ENCODE data around the gene PALM.
A peak's percentile ranks its signal among the peaks of the same experiment; 100 is the strongest.
"Not testable (repeated sequence)": the region's sequence is repeated elsewhere in the genome, so short reads cannot be mapped to it uniquely, and the experiment has no call there.

The PALM gene

GRCh38 chr19:729965-730668 lies 21.4 kb downstream of the PALM start:
- H3K27ac Mint-ChIP-seq, result no peak overlapping the region
- no peaks in the 10 kb centered on the region for H3K36me3 Mint-ChIP-seq
- H3K27me3 Mint-ChIP-seq, result no peaks in the 10 kb centered on the region
- H3K9me3 Mint-ChIP-seq (ENCODE audit: low read depth), result no peaks in the 10 kb centered on the region
- no peak overlapping the region for H3K4me3 Mint-ChIP-seq
- H3K4me1 Mint-ChIP-seq (ENCODE audit: low read depth), result peaks cover 5% of the 10 kb centered on the region

DNA sequence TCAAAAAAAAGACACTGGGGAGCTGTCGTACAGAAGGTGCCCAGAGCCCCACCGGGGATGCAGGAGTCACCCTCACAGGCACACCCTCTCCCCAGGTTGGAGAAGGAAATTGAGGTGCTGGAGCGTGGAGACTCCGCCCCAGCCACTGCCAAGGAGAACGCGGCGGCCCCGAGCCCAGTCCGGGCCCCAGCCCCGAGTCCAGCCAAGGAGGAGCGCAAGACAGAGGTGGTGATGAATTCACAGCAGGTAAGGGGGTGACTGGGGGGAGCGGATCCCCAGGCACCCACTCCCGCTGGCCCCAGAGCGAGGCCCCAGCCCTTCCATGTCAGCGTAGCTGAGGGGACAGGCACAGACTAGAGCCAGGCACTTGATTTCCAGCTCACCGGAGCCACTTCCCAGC lies 22.3 kb downstream of the PALM start:
- no peaks in the 10 kb centered on the region for H3K9me3 Mint-ChIP-seq (ENCODE audit: low read depth)
- peaks cover 5% of the 10 kb centered on the region for H3K4me1 Mint-ChIP-seq (ENCODE audit: low read depth)
- H3K36me3 Mint-ChIP-seq, result no peaks in the 10 kb centered on the region
- no peak overlapping the region for H3K27ac Mint-ChIP-seq
- H3K4me3 Mint-ChIP-seq, result no peak overlapping the region
- no peaks in the 10 kb centered on the region for H3K27me3 Mint-ChIP-seq

GRCh38 chr19:732148-733069 lies 23.7 kb downstream of the PALM start:
- Mint-ChIP-seq H3K27ac (no peak overlapping the region), H3K27me3 (no peaks in the 10 kb centered on the region), H3K4me1 (ENCODE audit: low read depth) (peaks cover 5% of the 10 kb centered on the region), H3K36me3 (no peaks in the 10 kb centered on the region), H3K4me3 (no peak overlapping the region), H3K9me3 (ENCODE audit: low read depth) (no peaks in the 10 kb centered on the region)

- Mint-ChIP-seq H3K4me3 (no peak overlapping the region), H3K27ac (no peak overlapping the region), H3K9me3 (ENCODE audit: low read depth) (no peaks in the 10 kb centered on the region), H3K27me3 (no peaks in the 10 kb centered on the region), H3K4me1 (ENCODE audit: low read depth) (peaks cover 5% of the 10 kb centered on the region), H3K36me3 (no peaks in the 10 kb centered on the region)
Measured at GRCh38 chr19:734716-735115, 26.0 kb downstream of the PALM start.

GRCh38 chr19:736125-736524 lies 27.4 kb downstream of the PALM start:
- Mint-ChIP-seq H3K9me3 (ENCODE audit: low read depth) (no peaks in the 10 kb centered on the region), H3K27me3 (no peaks in the 10 kb centered on the region), H3K36me3 (no peaks in the 10 kb centered on the region)

GRCh38 chr19:737591-738093 lies 28.9 kb downstream of the PALM start:
- no peak overlapping the region for H3K4me3 Mint-ChIP-seq
- H3K27me3 Mint-ChIP-seq, result no peaks in the 10 kb centered on the region
- peaks cover 5% of the 10 kb centered on the region for H3K4me1 Mint-ChIP-seq (ENCODE audit: low read depth)
- no peaks in the 10 kb centered on the region for H3K9me3 Mint-ChIP-seq (ENCODE audit: low read depth)
- no peak overlapping the region for H3K27ac Mint-ChIP-seq
- H3K36me3 Mint-ChIP-seq, result no peaks in the 10 kb centered on the region

More at GRCh38 chr19:736125-736524, 27.4 kb downstream of the PALM start:
- Mint-ChIP-seq H3K4me3 (no peak overlapping the region), H3K27ac (no peak overlapping the region), H3K4me1 (ENCODE audit: low read depth) (peaks cover 5% of the 10 kb centered on the region)

DNA sequence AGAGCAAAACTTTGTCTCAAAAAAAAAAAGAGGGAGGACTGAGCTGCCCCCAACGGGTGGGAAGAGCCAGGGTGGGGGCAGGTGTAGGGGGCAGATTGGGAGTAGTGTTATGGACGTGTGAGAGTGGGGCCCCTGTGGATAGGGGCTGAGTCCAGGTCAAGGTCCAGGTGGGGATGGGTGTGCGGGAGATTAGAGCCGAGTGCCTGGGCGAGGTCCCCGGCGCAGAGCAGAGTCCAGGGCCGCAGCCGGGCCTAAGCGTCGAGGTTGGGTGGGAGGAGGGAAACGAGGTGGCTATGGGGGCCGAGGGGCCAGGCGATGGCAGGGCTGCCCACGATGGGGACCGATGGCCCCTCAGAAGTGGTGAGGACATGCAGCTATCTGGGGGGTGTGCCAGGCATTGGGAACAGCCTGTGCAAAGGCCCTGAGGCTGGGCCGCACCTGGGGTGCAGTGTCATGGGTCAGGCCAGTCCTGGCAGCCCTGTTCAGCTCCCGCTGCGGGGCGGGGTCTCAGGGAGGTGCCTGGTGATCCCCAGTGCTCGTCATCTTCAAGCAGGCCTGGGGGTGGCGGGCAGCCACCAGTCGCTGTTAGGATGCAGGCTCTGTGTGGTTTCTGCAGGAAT lies 29.9 kb downstream of the PALM start:
- Mint-ChIP-seq H3K9me3 (ENCODE audit: low read depth) (no peaks in the 10 kb centered on the region), H3K36me3 (no peaks in the 10 kb centered on the region), H3K4me3 (no peak overlapping the region), H3K4me1 (ENCODE audit: low read depth) (peaks cover 2% of the 10 kb centered on the region), H3K27ac (no peak overlapping the region), H3K27me3 (no peaks in the 10 kb centered on the region)

DNA sequence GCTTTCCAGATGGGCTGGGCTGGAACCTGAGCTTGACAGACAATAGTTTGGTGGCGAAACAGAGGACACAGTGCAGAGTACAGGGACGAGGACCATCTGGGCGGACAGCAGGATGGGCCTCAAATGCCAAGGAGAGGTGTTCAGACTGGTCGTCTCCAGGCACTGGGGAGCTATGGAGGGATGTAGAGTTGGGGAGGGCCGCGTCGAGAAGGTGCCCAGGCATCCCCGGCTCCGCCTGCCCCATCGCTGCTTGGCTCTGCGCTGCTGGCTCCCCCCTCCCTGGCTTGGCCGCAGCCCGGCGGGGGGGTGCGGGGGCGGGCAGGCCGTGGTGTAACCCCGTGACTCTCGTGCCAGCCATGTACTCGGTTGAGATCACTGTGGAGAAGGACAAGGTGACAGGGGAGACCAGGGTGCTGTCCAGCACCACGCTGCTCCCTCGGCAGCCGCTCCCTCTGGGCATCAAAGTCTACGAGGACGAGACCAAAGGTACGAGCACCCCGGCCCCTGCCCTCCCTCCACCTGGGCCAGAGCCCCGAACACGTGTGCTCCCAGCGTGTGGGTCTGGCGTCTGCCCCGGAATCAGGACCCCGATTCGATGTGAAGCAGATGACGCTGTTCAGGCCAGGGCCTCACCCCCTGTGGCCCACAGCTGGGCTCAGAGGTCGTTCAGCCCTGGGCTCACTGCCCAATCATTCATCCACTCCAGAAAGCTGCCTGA lies 31.4 kb downstream of the PALM start:
- Mint-ChIP-seq H3K9me3 (ENCODE audit: low read depth) (no peaks in the 10 kb centered on the region), H3K36me3 (no peaks in the 10 kb centered on the region), H3K27ac (no peak overlapping the region), H3K4me1 (ENCODE audit: low read depth) (no peaks in the 10 kb centered on the region), H3K4me3 (no peak overlapping the region), H3K27me3 (no peaks in the 10 kb centered on the region)

DNA sequence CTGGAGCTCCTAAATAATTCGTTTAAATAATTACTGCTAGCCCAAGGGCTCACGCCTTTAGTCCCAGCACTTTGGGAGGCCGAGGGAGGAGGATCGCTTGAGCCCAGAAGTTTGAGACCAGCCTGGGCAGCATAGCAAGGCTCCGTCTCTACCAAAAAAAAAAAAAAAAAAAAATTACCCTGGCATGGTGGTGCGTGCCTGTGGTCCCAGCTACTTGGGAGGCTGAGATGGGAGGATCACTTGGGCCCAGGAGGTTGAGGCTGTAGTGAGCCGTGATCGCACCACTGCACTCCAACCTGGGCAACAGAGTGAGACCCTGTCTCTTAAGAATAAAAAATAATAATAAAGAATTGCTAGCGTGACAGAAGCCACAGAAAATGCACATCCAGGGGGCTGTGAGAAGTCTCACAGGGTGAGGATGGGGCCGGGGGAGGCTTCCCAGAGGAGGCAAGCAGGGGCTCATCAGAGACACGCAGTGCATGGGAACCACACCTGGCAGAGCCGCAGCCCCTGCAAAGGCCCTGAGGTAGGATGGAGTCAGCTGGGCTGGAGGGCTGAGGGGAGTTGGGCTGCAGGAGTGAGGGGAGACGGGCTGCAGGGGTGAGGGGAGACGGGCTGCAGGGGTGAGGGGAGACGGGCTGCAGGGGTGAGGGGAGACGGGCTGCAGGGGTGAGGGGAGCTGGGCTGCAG lies 32.2 kb downstream of the PALM start:
- not testable (repeated sequence) for H3K27ac Mint-ChIP-seq; H3K9me3 Mint-ChIP-seq (ENCODE audit: low read depth); H3K27me3 Mint-ChIP-seq; H3K4me1 Mint-ChIP-seq (ENCODE audit: low read depth); H3K4me3 Mint-ChIP-seq; H3K36me3 Mint-ChIP-seq

DNA sequence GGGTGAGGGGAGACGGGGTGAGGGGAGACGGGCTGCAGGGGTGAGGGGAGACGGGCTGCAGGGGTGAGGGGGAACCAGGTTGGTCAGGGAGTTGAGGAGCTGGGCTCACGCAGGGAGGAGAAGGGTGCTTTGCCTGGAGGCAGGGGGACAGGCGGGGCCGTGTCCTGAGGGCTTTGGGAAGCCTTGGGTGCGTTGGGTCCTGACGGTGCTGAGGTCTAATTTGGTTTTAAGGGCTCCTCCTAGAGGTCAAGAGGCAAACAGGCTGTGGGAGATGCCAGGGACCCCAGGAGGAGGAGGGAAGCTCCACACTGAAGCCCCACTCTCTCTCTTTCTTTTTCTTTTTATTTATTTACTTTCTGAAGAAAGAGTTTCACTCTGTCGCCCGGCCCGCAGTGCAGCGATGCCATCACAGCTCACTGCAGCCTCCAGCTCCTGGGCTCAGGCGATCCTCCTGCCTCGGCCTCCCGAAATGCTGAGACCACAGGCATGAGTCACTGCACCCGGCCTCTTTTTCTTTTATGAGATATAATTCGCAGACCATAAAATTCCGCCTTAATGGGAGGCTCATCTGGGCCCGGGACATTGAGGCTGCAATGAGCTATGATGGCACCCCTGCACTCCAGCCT lies 32.9 kb downstream of the PALM start:
- H3K27ac Mint-ChIP-seq, result peak overlapping the region; percentile 34
- H3K4me3 Mint-ChIP-seq, result no peak overlapping the region
- no peaks in the 10 kb centered on the region for H3K9me3 Mint-ChIP-seq (ENCODE audit: low read depth)
- H3K4me1 Mint-ChIP-seq (ENCODE audit: low read depth), result no peaks in the 10 kb centered on the region
- no peaks in the 10 kb centered on the region for H3K27me3 Mint-ChIP-seq
- H3K36me3 Mint-ChIP-seq, result no peaks in the 10 kb centered on the region

DNA sequence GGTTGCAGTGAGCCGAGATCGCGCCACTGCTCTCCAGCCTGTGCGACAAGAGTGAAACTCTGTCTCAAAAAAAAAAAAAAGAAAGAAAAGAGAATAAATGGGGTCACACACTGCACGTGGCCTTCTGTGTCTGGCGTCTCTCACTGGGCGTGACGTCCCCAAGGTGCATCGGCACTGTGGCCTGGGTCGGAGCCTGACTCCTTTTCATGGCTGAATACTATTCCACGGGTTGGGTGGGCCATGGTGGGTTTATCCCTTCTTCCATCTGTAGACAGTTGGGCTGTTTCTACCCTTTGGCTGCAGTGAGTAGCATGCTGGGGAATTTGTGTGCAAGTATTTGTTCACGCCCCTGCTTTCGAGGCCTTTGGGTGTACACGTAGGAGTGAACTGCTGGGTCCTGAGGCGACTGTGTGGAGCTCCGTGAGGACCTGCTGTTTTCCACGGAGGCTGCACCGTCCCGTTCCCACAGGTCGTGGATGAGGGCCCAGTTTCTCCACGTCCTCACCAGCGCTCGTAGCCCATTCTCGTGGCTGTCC lies 33.9 kb downstream of the PALM start:
- Mint-ChIP-seq H3K4me3 (no peak overlapping the region), H3K9me3 (ENCODE audit: low read depth) (no peaks in the 10 kb centered on the region), H3K4me1 (ENCODE audit: low read depth) (no peaks in the 10 kb centered on the region), H3K36me3 (no peaks in the 10 kb centered on the region), H3K27me3 (no peaks in the 10 kb centered on the region), H3K27ac (no peak overlapping the region)

- Mint-ChIP-seq H3K9me3 (ENCODE audit: low read depth) (no peaks in the 10 kb centered on the region), H3K4me3 (no peak overlapping the region), H3K27me3 (no peaks in the 10 kb centered on the region), H3K27ac (no peak overlapping the region), H3K4me1 (ENCODE audit: low read depth) (no peaks in the 10 kb centered on the region), H3K36me3 (no peaks in the 10 kb centered on the region)
Measured at GRCh38 chr19:743168-743687, 34.5 kb downstream of the PALM start.

- not testable (repeated sequence) for H3K36me3 Mint-ChIP-seq; H3K27ac Mint-ChIP-seq; H3K4me1 Mint-ChIP-seq (ENCODE audit: low read depth); H3K4me3 Mint-ChIP-seq; H3K27me3 Mint-ChIP-seq; H3K9me3 Mint-ChIP-seq (ENCODE audit: low read depth)
Measured at GRCh38 chr19:745138-745537, 36.4 kb downstream of the PALM start.

All from activated naive CD8-positive, alpha-beta T cell (primary cell).